Tibial nerve (tissue), 4 donors: ENCODE results near the gene PCDHGA2. TPM values are rescaled to one million over a fixed set of nuclear protein-coding genes. Genes with fewer than 3 reads are reported as not detected.
A peak's percentile ranks its signal among the peaks of the same experiment; 100 is the strongest.
"Not testable (repeated sequence)": the region's sequence is repeated elsewhere in the genome, so short reads cannot be mapped to it uniquely, and the experiment has no call there.

Experiments used
- DNase-seq, 2 donors: peaks; one replicate each; pipeline ENCODE4 v3.0.0-alpha.2; 2019; ENCODE audit warnings: low spot score in 2 of 2
- H3K27ac ChIP-seq, 4 donors: fragments of 200-600 bp; sonication (generic) in 3 of 4; one replicate each; pipeline ENCODE4 v1.5.1; 2017 to 2019; ENCODE audit warnings: mild to moderate bottlenecking in 1 of 4
- H3K27me3 ChIP-seq, 2 donors: fragments of 200-600 bp; sonication (generic) in 1 of 2; one replicate each; pipeline versions ENCODE4 v1.5.1 to v1.6.0; 2017 to 2019
- H3K36me3 ChIP-seq, 3 donors: fragments of 200-600 bp; sonication (generic); one replicate each; pipeline ENCODE4 v1.5.1; 2018 to 2019
- H3K4me1 ChIP-seq, 4 donors: fragments of 200-600 bp; sonication (generic) in 3 of 4; one replicate each; pipeline ENCODE4 v1.5.1; 2017 to 2019
- H3K4me3 ChIP-seq, 4 donors: fragments of 200-600 bp; sonication (generic) in 3 of 4; one replicate each; pipeline ENCODE4 v1.5.1; 2017 to 2019; ENCODE audit warnings: mild to moderate bottlenecking in 1 of 4, moderate library complexity in 1 of 4
- H3K9me3 ChIP-seq, 4 donors: fragments of 200-600 bp; sonication (generic) in 3 of 4; one replicate each; pipeline ENCODE4 v1.5.1; 2017 to 2019
- CTCF ChIP-seq, 5 experiments: fragments of 200-600 bp in 3 of 5; fragments of 450-650 bp in 2 of 5; sonication (generic) in 3 of 5; IDR thresholded peaks; one replicate each; pipeline ENCODE4 v1.5.1; 2016 to 2019; ENCODE audit warnings: antibody characterized with exemption in 5 of 5, mild to moderate bottlenecking in 3 of 5, moderate library complexity in 2 of 5
- EP300 ChIP-seq, 2 donors: sonication (generic); formaldehyde crosslinking; IDR thresholded peaks; one replicate each; pipeline ENCODE4 v1.6.1; 2017; ENCODE audit warnings: antibody characterized with exemption in 2 of 2, mild to moderate bottlenecking in 1 of 2
- POLR2A ChIP-seq, 2 donors: fragments of 450-650 bp; IDR thresholded peaks; one replicate each; pipeline ENCODE4 v1.6.1; 2017; ENCODE audit warnings: antibody characterized with exemption in 2 of 2, mild to moderate bottlenecking in 2 of 2, moderate library complexity in 2 of 2
- WGBS, 2 donors: methylation state at CpG; one replicate each; pipeline ENCODE4 v1.1.5; 2018; 5-methylcytosine and 5-hydroxymethylcytosine counted together
- total RNA-seq, 4 donors: library from RNA; depleted of rRNA; stranded (reverse); fragments of >200 nt; gene quantifications; one replicate each; pipeline ENCODE4 v1.1.0, GENCODE V29; 2016

PCDHGA2 gene
- total RNA-seq, 4 donors from 2014 or later: 9.6 to 20.4 (median 12.7) TPM

DNA sequence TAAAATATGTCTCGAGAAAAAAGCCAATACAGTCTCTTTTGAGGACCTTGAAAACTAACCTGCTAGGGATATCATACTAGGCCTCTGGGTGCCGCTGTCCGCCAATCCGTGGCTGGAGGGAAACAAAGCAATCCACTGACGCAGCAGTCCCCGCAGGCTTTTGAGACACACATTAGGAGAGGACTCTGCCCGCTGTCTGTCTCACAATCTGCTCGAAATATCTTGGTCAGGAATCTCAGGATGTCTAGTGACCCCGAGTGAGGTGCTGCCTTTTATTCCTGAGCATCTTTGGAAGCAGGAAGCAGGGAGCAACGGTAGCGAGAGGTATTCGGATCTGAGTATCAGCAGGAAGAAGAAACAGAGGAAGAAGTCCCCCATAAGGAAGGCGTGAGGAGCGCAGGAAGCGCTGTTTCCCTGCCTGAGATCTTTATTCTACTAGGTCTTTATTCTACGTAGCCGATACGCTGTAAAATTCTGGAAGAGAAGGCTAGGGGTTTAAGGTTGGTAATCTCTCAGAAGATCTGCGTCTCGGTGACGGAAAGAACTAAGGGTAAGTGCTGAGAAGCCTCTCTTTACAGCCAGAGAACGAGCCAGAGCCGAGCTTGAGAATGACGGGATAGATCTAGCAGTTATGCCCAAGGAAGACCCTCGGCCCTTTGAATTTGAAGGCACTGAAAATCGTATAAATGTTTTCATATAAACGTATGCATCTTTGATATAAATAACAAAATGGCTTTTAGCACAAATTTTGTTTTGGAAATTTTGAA, 12.3 kb upstream of the PCDHGA2 start:
- Histone ChIP-seq H3K27ac (peak overlapping the region in 3 of 4 donors; percentile 41 to 69 (median 52)), H3K36me3 (peaks cover 0 to 30% (median 0%) of the 10 kb centered on the region in 3 donors), H3K9me3 (peaks cover 0 to 93% (median 22%) of the 10 kb centered on the region in 4 donors)

DNA sequence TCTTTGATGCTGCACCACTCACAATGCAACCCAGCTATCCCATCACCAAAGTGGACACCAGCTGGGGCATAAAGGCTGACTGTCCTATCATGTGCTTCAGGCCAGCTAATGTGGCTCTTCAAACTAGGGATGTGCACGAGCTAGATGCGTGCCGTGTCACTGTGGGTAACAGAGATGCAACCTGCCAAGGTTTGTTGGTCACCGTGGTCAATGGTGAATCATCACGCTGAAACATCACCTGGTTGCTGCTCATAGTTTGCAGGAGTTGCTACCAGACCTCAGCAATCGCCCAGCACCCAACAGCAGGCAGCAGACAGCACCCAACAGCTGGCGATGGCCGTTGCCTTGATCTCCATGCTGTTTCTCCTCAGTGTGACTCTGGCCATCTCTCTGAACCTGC, 10.3 kb upstream of the PCDHGA2 start:
- peaks cover 0 to 93% (median 22%) of the 10 kb centered on the region in 4 donors for H3K9me3 ChIP-seq
- 92 to 93% methylated on average over 8 of the region's 8 CpGs for WGBS, 2 donors

More for the DNA sequence above, 12.3 kb upstream of the PCDHGA2 start:
- peaks cover 0 to 2% (median under 1%) of the 10 kb centered on the region in 4 donors for H3K4me1 ChIP-seq
- peak in 1 of 2 donors; percentile 23 for DNase-seq
- WGBS, 2 donors: 14 to 19% methylated on average over 27 of the region's 27 CpGs
- peak overlapping the region in 3 of 4 donors; percentile 3 to 47 (median 16) for H3K4me3 ChIP-seq
- peak; percentile 12 to 40 for TF ChIP-seq POLR2A (IDR thresholded peaks at IDR 0.05)
- TF ChIP-seq EP300 (IDR thresholded peaks at IDR 0.05): peak in 1 of 2 donors; percentile 52
- peak; percentile 11 to 57 (median 15) for TF ChIP-seq CTCF (IDR thresholded peaks at IDR 0.05)
- H3K27me3 ChIP-seq: no peaks in the 10 kb centered on the region

DNA sequence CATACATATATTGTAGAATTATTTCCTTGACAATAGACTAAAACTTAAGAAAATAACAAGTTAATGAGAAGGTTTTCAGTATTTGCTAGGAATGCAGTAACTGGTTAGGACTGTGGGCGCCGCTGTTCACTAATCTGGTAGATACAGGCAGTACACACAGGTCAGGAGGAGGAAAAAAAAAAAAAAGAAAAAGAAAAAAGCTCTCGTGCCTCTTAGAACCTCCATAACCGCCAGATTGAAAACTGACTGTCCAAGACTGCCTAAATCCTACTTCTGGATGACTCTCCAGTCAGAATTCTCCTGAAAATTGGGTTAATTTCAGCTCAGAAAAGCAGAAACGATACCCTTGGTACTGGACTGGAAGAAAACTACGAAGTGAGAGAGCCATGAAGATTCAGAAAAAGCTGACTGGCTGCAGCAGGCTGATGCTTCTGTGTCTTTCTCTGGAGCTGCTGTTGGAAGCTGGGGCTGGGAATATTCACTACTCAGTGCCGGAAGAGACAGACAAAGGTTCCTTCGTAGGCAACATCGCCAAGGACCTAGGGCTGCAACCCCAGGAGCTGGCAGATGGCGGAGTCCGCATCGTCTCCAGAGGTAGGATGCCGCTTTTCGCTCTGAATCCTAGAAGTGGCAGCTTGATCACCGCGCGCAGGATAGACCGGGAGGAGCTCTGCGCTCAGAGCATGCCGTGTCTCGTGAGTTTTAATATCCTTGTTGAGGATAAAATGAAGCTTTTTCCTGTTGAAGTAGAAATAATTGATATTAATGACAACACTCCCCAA, 8.1 kb upstream of the PCDHGA2 start, which contains the start of gene PCDHGA1:
TSS of gene PCDHGA1 (plus strand) at position 216 of the 782 bp plus-strand sequence.
- Histone ChIP-seq H3K4me1 (no peaks in the 10 kb centered on the region), H3K4me3 (no peak within 1 kb of the TSS), H3K27ac (no peak within 1 kb of the TSS), H3K27me3 (no peaks in the 10 kb centered on the region), H3K9me3 (peaks cover 0 to 96% (median 25%) of the 10 kb centered on the region in 4 donors), H3K36me3 (peaks cover 0 to 23% (median 0%) of the 10 kb centered on the region in 3 donors)
- WGBS, 2 donors: 23 to 27% methylated on average over 21 of the region's 21 CpGs
- no peak for DNase-seq
- TF ChIP-seq EP300 (IDR thresholded peaks at IDR 0.05) (no peak), CTCF (IDR thresholded peaks at IDR 0.05) (no peak), POLR2A (IDR thresholded peaks at IDR 0.05) (no peak)

More for the DNA sequence above, 10.3 kb upstream of the PCDHGA2 start:
- Histone ChIP-seq H3K36me3 (peaks cover 0 to 32% (median 0%) of the 10 kb centered on the region in 3 donors), H3K27me3 (no peaks in the 10 kb centered on the region), H3K27ac (no peak overlapping the region), H3K4me1 (no peaks in the 10 kb centered on the region), H3K4me3 (no peak overlapping the region)
- TF ChIP-seq CTCF (IDR thresholded peaks at IDR 0.05) (no peak), POLR2A (IDR thresholded peaks at IDR 0.05) (no peak), EP300 (IDR thresholded peaks at IDR 0.05) (no peak)
- DNase-seq: no peak

GRCh38 chr5:141332571-141332970, 6.0 kb upstream of the PCDHGA2 start:
- H3K4me1 ChIP-seq, H3K27ac ChIP-seq, DNase-seq, H3K4me3 ChIP-seq, H3K27me3 ChIP-seq: not testable (repeated sequence)
- peaks cover 0 to 17% (median 0%) of the 10 kb centered on the region in 3 donors for H3K36me3 ChIP-seq
- peaks cover 0 to 98% (median 26%) of the 10 kb centered on the region in 4 donors for H3K9me3 ChIP-seq
- WGBS, 2 donors: 39 to 40% methylated on average over 24 to 32 of the region's 39 CpGs

- WGBS, 2 donors: 74% methylated on average over 25 to 29 of the region's 45 CpGs
- not testable (repeated sequence) for DNase-seq, H3K27me3 ChIP-seq, H3K36me3 ChIP-seq, H3K4me3 ChIP-seq, H3K27ac ChIP-seq, H3K4me1 ChIP-seq
- peaks cover 7 to 100% (median 40%) of the 10 kb centered on the region in 4 donors for H3K9me3 ChIP-seq
Observed at GRCh38 chr5:141340781-141341354, 2.3 kb downstream of the PCDHGA2 start.
